ENCODE data around the gene DCLRE1B. TPM values are rescaled to one million over a fixed set of nuclear protein-coding genes. Genes with fewer than 3 reads are reported as not detected.
"Not testable (repeated sequence)": the region's sequence is repeated elsewhere in the genome, so short reads cannot be mapped to it uniquely, and the experiment has no call there.

DCLRE1B gene
- total RNA-seq, 4 donors from 2014 or later = 1.4 to 3.3 (median 1.7) TPM

DNA sequence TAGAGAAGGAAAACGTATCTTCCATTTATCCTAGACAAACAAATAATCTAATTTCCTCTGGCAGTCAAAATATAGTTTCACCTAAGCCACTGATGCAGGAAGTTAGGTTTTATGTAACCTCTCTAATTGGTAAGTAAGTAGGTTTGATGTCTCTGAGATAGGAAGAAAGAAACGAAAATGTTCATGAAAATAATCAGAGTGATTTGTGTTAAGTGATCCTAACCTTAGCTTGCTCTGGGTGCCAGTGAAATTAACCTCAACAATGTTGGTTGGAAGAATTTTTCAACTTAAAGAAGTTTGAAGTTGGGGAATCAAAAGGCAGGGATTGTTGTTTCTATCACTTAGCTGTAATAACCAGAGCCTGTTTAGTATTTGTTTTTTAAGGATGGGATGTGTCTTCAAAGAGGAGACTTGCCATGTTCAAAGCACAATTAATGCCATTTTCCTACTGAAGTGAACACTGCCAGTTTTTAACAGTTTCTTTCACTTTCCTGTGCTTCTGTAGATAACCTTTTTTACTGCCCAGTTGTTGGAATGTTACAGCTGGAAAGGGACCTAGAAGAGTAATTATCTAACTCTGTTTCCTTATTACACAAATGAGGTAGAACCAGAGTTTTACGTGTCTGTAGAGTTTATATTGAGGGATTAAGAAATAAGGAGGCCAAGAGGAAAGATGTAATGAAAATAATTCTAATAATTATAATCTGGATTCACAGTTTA, 42.4 kb downstream of the DCLRE1B start:
- Histone ChIP-seq H3K4me1 (peaks cover 18 to 29% of the 10 kb centered on the region in 2 donors), H3K27me3 (no peaks in the 10 kb centered on the region), H3K4me3 (no peak overlapping the region), H3K9me3 (no peaks in the 10 kb centered on the region), H3K36me3 (peaks cover 0 to 6% of the 10 kb centered on the region in 2 donors), H3K27ac (peak overlapping the region; percentile 44 to 56 (median 48))
- ATAC-seq (no peak), DNase-seq (no peak)
- intact Hi-C loops (cut with DNase I; ENCODE audit: low total_unique reads) (loop anchor here (2.0 kb wide), 1 partner anchor 43 kb away; the partner anchor contains the start of genes AP4B1 and DCLRE1B), in situ Hi-C loops (cut with MboI; ENCODE audit: low sequenced_read_pairs in 4 of 4) (no loop called here)
- TF ChIP-seq, protein P1, sequence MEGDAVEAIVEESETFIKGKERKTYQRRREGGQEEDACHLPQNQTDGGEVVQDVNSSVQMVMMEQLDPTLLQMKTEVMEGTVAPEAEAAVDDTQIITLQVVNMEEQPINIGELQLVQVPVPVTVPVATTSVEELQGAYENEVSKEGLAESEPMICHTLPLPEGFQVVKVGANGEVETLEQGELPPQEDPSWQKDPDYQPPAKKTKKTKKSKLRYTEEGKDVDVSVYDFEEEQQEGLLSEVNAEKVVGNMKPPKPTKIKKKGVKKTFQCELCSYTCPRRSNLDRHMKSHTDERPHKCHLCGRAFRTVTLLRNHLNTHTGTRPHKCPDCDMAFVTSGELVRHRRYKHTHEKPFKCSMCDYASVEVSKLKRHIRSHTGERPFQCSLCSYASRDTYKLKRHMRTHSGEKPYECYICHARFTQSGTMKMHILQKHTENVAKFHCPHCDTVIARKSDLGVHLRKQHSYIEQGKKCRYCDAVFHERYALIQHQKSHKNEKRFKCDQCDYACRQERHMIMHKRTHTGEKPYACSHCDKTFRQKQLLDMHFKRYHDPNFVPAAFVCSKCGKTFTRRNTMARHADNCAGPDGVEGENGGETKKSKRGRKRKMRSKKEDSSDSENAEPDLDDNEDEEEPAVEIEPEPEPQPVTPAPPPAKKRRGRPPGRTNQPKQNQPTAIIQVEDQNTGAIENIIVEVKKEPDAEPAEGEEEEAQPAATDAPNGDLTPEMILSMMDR (IDR thresholded peaks at IDR 0.05 in 4 of 5, conservative IDR thresholded peaks at IDR 0.05 in 1 of 5) = no peak
- no peak for TF ChIP-seq POLR2A (IDR thresholded peaks at IDR 0.05)

DNA sequence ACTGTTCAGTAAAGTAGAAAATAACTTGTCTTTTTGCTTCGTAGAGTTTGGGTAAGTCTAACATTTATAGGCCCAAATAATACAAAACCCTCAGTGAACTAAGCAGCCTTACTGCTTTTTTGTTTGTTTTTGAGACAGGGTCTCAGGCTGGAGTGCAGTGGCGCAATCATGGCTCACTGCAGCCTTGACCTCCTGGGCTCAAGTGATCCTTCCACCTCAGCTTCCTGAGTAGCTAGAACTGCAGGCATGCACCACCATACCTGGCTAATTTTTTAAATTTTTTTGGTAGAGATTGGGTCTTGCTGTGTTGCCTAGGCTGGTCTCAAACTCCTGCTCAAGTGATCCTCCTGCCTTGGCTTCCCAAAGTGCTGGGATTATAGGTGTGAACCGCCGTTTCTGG, 43.0 kb downstream of the DCLRE1B start:
- peak overlapping the region in 3 of 4 donors; percentile 46 to 56 (median 51) for H3K27ac ChIP-seq
- H3K36me3 ChIP-seq; H3K4me3 ChIP-seq; in situ Hi-C loops (cut with MboI; ENCODE audit: low sequenced_read_pairs in 4 of 4); H3K27me3 ChIP-seq; ATAC-seq; intact Hi-C loops (cut with DNase I; ENCODE audit: low total_unique reads); H3K9me3 ChIP-seq; DNase-seq: not testable (repeated sequence)
- H3K4me1 ChIP-seq = peaks cover 18 to 29% of the 10 kb centered on the region in 2 donors

DNA sequence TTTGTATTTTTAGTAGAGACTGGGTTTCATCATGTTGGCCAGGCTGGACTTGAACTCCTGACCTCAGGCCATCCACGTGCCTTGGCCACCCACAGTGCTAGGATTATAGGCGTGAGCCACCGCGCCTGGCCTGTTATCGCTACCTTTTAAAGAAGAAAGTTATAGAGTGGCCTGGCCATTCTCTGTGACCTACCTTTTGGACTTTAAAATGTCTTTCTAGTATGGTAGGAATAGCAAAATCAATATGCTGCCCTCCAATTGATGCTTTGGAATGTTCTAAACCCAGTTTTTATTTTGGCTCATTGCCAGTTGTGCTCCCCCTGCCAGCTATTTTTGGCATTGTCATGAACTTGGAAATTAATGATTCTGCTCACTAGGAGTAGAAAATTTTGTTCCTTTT, 43.9 kb downstream of the DCLRE1B start:
- Histone ChIP-seq H3K4me3 (no peak overlapping the region), H3K36me3 (peaks cover 0 to 6% of the 10 kb centered on the region in 2 donors), H3K27me3 (no peaks in the 10 kb centered on the region), H3K9me3 (no peaks in the 10 kb centered on the region), H3K4me1 (peaks cover 18 to 29% of the 10 kb centered on the region in 2 donors), H3K27ac (no peak overlapping the region)
- DNase-seq (no peak), ATAC-seq (no peak)
- intact Hi-C loops (cut with DNase I; ENCODE audit: low total_unique reads) = no loop called here
- TF ChIP-seq, protein P1 (IDR thresholded peaks at IDR 0.05 in 4 of 5, conservative IDR thresholded peaks at IDR 0.05 in 1 of 5) = peak in 2 of 5 experiments; percentile 12 to 42
- no peak for TF ChIP-seq POLR2A (IDR thresholded peaks at IDR 0.05)
- in situ Hi-C loops (cut with MboI; ENCODE audit: low sequenced_read_pairs in 4 of 4) = no loop called here

DNA sequence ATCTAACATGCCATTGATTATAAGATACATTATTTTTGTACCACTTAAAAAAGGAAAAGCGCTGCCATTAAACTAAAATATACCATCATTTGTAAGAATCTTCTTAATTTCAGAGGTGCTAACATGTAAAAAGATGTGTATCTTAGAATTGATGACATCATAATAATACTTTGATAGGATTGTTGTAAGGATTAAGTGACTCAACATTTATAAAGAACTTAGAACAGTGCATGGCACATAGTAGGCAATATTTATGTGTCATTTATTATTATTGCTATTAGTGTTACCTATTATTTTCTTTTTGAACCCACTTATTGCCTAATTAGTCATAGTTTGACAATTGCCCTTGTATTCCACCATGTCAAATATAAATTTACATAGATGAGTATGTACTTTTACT, 45.8 kb downstream of the DCLRE1B start:
- intact Hi-C loops (cut with DNase I; ENCODE audit: low total_unique reads) = no loop called here
- no peaks in the 10 kb centered on the region for H3K9me3 ChIP-seq
- TF ChIP-seq, protein P1 (IDR thresholded peaks at IDR 0.05 in 4 of 5, conservative IDR thresholded peaks at IDR 0.05 in 1 of 5) = no peak
- TF ChIP-seq POLR2A (IDR thresholded peaks at IDR 0.05) = no peak
- H3K27me3 ChIP-seq = no peaks in the 10 kb centered on the region
- peaks cover 0 to 14% of the 10 kb centered on the region in 2 donors for H3K36me3 ChIP-seq
- in situ Hi-C loops (cut with MboI; ENCODE audit: low sequenced_read_pairs in 4 of 4) = no loop called here
- DNase-seq (no peak), ATAC-seq (no peak)
- H3K4me1 ChIP-seq = peaks cover 18 to 29% of the 10 kb centered on the region in 2 donors
- H3K4me3 ChIP-seq = no peak overlapping the region
- H3K27ac ChIP-seq = no peak overlapping the region

DNA sequence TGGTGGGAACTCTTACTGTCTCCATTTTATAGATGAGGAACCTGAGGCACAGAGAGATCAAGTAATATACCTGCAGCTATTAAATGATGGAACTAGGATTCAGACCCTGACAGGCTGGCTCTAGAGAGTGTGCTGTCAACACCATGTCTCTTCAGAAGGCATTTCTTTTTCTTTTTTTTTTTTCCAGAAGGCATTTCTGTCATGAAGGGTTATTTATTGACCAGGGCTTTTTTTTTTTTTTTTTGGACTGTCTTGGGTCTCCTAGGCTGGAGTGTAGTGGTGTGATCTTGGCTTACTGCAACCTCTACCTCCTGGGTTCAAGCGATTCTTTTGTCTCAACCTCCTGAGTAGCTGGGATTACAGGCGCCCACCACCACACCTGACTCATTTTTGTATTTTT, 46.6 kb downstream of the DCLRE1B start:
- TF ChIP-seq, protein P1 (IDR thresholded peaks at IDR 0.05 in 4 of 5, conservative IDR thresholded peaks at IDR 0.05 in 1 of 5) = no peak
- TF ChIP-seq POLR2A (IDR thresholded peaks at IDR 0.05) = no peak
- in situ Hi-C loops (cut with MboI; ENCODE audit: low sequenced_read_pairs in 4 of 4) (no loop called here), intact Hi-C loops (cut with DNase I; ENCODE audit: low total_unique reads) (no loop called here)
- Histone ChIP-seq H3K36me3 (peaks cover 0 to 21% of the 10 kb centered on the region in 2 donors), H3K27me3 (no peaks in the 10 kb centered on the region), H3K4me3 (no peak overlapping the region), H3K9me3 (no peaks in the 10 kb centered on the region), H3K27ac (no peak overlapping the region), H3K4me1 (peaks cover 14 to 24% of the 10 kb centered on the region in 2 donors)
- ATAC-seq (no peak), DNase-seq (no peak)
